Trophoblast cell (in vitro differentiated cells and primary cell): Measurements from ENCODE around the gene ARRDC3.

Experiments
- DNase-seq, 2 donors: peaks; one replicate each; pipeline ENCODE4 v3.0.0-alpha.2; 2016
- H2AFZ ChIP-seq: 2 replicates; pipeline ENCODE4 v1.6.1; 2013; ENCODE audit warnings: low read length, moderate library complexity, mild to moderate bottlenecking; ENCODE audit not compliant: insufficient read depth, poor library complexity
- H2AK5ac ChIP-seq: 2 replicates; pipeline ENCODE4 v1.6.1; 2013; ENCODE audit warnings: mild to moderate bottlenecking, low read length
- H2BK120ac ChIP-seq: 2 replicates; pipeline ENCODE4 v1.6.1; 2013; ENCODE audit warnings: low read length, mild to moderate bottlenecking, moderate library complexity; ENCODE audit not compliant: insufficient read depth, poor library complexity
- H2BK12ac ChIP-seq: 2 replicates; pipeline ENCODE4 v1.6.1; 2013; ENCODE audit warnings: mild to moderate bottlenecking, low read length, moderate library complexity
- H2BK5ac ChIP-seq: 2 replicates; pipeline ENCODE4 v1.6.1; 2013; ENCODE audit warnings: low read length, low read depth, moderate library complexity, mild to moderate bottlenecking; ENCODE audit not compliant: poor library complexity
- H3K14ac ChIP-seq: 2 replicates; pipeline ENCODE4 v1.6.1; 2013; ENCODE audit warnings: mild to moderate bottlenecking, low read length
- H3K18ac ChIP-seq: 2 replicates; pipeline ENCODE4 v1.6.1; 2013; ENCODE audit warnings: mild to moderate bottlenecking, low read length
- H3K23ac ChIP-seq: 2 replicates; pipeline ENCODE4 v1.6.1; 2013; ENCODE audit warnings: low read length
- H3K27ac ChIP-seq: 2 replicates; pipeline ENCODE4 v1.5.1; 2013; ENCODE audit warnings: low read depth, mild to moderate bottlenecking, inconsistent platforms, low read length, moderate library complexity
- H3K27me3 ChIP-seq: 2 replicates; pipeline ENCODE4 v1.6.1; 2013; ENCODE audit warnings: inconsistent platforms, mild to moderate bottlenecking, low read length, moderate library complexity; ENCODE audit not compliant: insufficient read depth
- H3K36me3 ChIP-seq, 2 experiments: 1 replicate in 1 of 2; 2 replicates in 1 of 2; pipeline ENCODE4 v1.6.1; 2013; ENCODE audit warnings: low read length in 2 of 2, mild to moderate bottlenecking in 2 of 2, moderate library complexity in 1 of 2; ENCODE audit not compliant: insufficient read depth in 2 of 2, control insufficient read depth in 1 of 2
- H3K4ac ChIP-seq: 2 replicates; pipeline ENCODE4 v1.6.1; 2013; ENCODE audit warnings: low read depth, mild to moderate bottlenecking, low read length, moderate library complexity
- H3K4me1 ChIP-seq, 2 experiments: 1 replicate in 1 of 2; 2 replicates in 1 of 2; pipeline ENCODE4 v1.6.1; 2013; ENCODE audit warnings: low read length in 2 of 2, mild to moderate bottlenecking in 2 of 2, moderate library complexity in 1 of 2; ENCODE audit not compliant: insufficient read depth in 2 of 2, control insufficient read depth in 1 of 2
- H3K4me2 ChIP-seq: 2 replicates; pipeline ENCODE4 v1.6.1; 2013; ENCODE audit warnings: inconsistent platforms, mild to moderate bottlenecking, low read length, moderate library complexity
- H3K4me3 ChIP-seq: 2 replicates; pipeline ENCODE4 v1.5.1; 2013; ENCODE audit warnings: mild to moderate bottlenecking, low read depth, low read length, inconsistent platforms
- H3K79me1 ChIP-seq: one replicate; pipeline ENCODE4 v1.6.1; 2013; ENCODE audit warnings: low read length
- H3K79me2 ChIP-seq: 2 replicates; pipeline ENCODE4 v1.6.1; 2013; ENCODE audit warnings: low read length, mild to moderate bottlenecking; ENCODE audit not compliant: control insufficient read depth, insufficient read depth, poor library complexity
- H3K9ac ChIP-seq: 2 replicates; pipeline ENCODE4 v1.6.1; 2013; ENCODE audit warnings: mild to moderate bottlenecking, low read length
- H3K9me3 ChIP-seq: 2 replicates; pipeline ENCODE4 v1.6.1; 2013; ENCODE audit warnings: low read depth, mild to moderate bottlenecking, control low read depth, inconsistent platforms, low read length; ENCODE audit not compliant: insufficient read depth
- H4K12ac ChIP-seq: 2 replicates; pipeline ENCODE4 v1.6.1; 2013; ENCODE audit warnings: low read depth, mild to moderate bottlenecking, low read length, moderate library complexity
- H4K8ac ChIP-seq: 2 replicates; pipeline ENCODE4 v1.6.1; 2013; ENCODE audit warnings: low read depth, mild to moderate bottlenecking, low read length, moderate library complexity
- H4K91ac ChIP-seq: one replicate; pipeline ENCODE4 v1.6.1; 2013; ENCODE audit warnings: low read depth, mild to moderate bottlenecking, low read length, moderate library complexity
- WGBS: extraction: QIAGEN DNeasy Blood & Tissue Kit; methylation state at CpG from one replicate; pipeline ENCODE4 v1.1.7; 2013; ENCODE audit warnings: missing lambda C conversion rate; ENCODE audit not compliant: insufficient read length, insufficient coverage; ENCODE audit errors: extremely low coverage; 5-methylcytosine and 5-hydroxymethylcytosine counted together

ARRDC3 gene

GRCh38 chr5:91369480-91369879 is 13.6 kb downstream of the ARRDC3 start:
- Histone ChIP-seq H2AK5ac (no peak overlapping the region), H2BK12ac (no peak overlapping the region), H3K9me3 (no peaks in the 10 kb centered on the region), H3K27me3 (no peaks in the 10 kb centered on the region), H3K4me3 (no peak overlapping the region), H4K91ac (no peak overlapping the region), H3K23ac (no peak overlapping the region), H3K4me1 (no peaks in the 10 kb centered on the region), H3K4ac (no peak overlapping the region), H3K79me2 (no peaks in the 10 kb centered on the region), H3K18ac (no peak overlapping the region), H2AFZ (no peak overlapping the region), H2BK5ac (no peak overlapping the region), H3K4me2 (no peak overlapping the region), H2BK120ac (no peak overlapping the region), H3K9ac (no peak overlapping the region), H4K12ac (no peak overlapping the region), H3K79me1 (no peaks in the 10 kb centered on the region), H3K14ac (no peak overlapping the region), H3K36me3 (peaks cover 7 to 19% of the 10 kb centered on the region in 2 experiments), H4K8ac (no peak overlapping the region), H3K27ac (no peak overlapping the region)
- no CpG with 5 or more reads among the region's 1 CpG for WGBS
- no peak for DNase-seq

GRCh38 chr5:91367908-91368648 is 15.0 kb downstream of the ARRDC3 start:
- H3K4ac ChIP-seq: no peak overlapping the region
- WGBS: no CpG with 5 or more reads among the region's 8 CpGs

GRCh38 chr5:91367344-91367743 is 15.8 kb downstream of the ARRDC3 start:
- Histone ChIP-seq H3K14ac (no peak overlapping the region), H2BK5ac (no peak overlapping the region), H3K79me1 (no peaks in the 10 kb centered on the region), H3K36me3 (peaks cover 6 to 13% of the 10 kb centered on the region in 2 experiments), H3K27ac (no peak overlapping the region), H4K12ac (no peak overlapping the region), H3K79me2 (no peaks in the 10 kb centered on the region), H2BK120ac (no peak overlapping the region), H3K4me3 (no peak overlapping the region), H4K8ac (no peak overlapping the region), H3K27me3 (no peaks in the 10 kb centered on the region), H4K91ac (no peak overlapping the region), H3K23ac (no peak overlapping the region), H3K4ac (no peak overlapping the region), H2AK5ac (no peak overlapping the region), H2BK12ac (no peak overlapping the region), H2AFZ (no peak overlapping the region), H3K4me2 (no peak overlapping the region), H3K9me3 (no peaks in the 10 kb centered on the region), H3K4me1 (no peaks in the 10 kb centered on the region), H3K9ac (no peak overlapping the region), H3K18ac (no peak overlapping the region)
- DNase-seq: no peak

More at GRCh38 chr5:91367908-91368648, 15.0 kb downstream of the ARRDC3 start:
- Histone ChIP-seq H3K14ac (no peak overlapping the region), H2BK5ac (no peak overlapping the region), H3K9ac (no peak overlapping the region), H2AK5ac (no peak overlapping the region), H4K91ac (no peak overlapping the region), H2BK12ac (no peak overlapping the region), H3K79me2 (no peaks in the 10 kb centered on the region), H4K12ac (no peak overlapping the region), H2AFZ (no peak overlapping the region), H3K36me3 (peaks cover 6 to 13% of the 10 kb centered on the region in 2 experiments), H3K18ac (no peak overlapping the region), H3K4me2 (no peak overlapping the region), H4K8ac (no peak overlapping the region), H3K23ac (no peak overlapping the region), H3K79me1 (no peaks in the 10 kb centered on the region), H3K4me3 (no peak overlapping the region), H3K9me3 (no peaks in the 10 kb centered on the region), H3K27me3 (no peaks in the 10 kb centered on the region), H2BK120ac (no peak overlapping the region), H3K27ac (no peak overlapping the region), H3K4me1 (no peaks in the 10 kb centered on the region)
- DNase-seq: no peak

- Histone ChIP-seq H2BK5ac (no peak overlapping the region), H3K23ac (no peak overlapping the region), H3K4me3 (no peak overlapping the region), H3K18ac (no peak overlapping the region), H3K79me2 (no peaks in the 10 kb centered on the region), H4K8ac (no peak overlapping the region), H3K4ac (no peak overlapping the region), H3K36me3 (peaks cover 6 to 13% of the 10 kb centered on the region in 2 experiments), H3K9me3 (no peaks in the 10 kb centered on the region), H2BK12ac (no peak overlapping the region), H4K91ac (no peak overlapping the region), H3K9ac (no peak overlapping the region), H2BK120ac (no peak overlapping the region), H4K12ac (no peak overlapping the region), H3K27me3 (no peaks in the 10 kb centered on the region), H3K79me1 (no peaks in the 10 kb centered on the region), H3K27ac (no peak overlapping the region), H3K4me1 (no peaks in the 10 kb centered on the region), H3K14ac (no peak overlapping the region), H2AFZ (no peak overlapping the region), H3K4me2 (no peak overlapping the region), H2AK5ac (no peak overlapping the region)
- no CpG with 5 or more reads among the region's 1 CpG for WGBS
- no peak for DNase-seq
Observed at GRCh38 chr5:91366551-91366950, 16.6 kb downstream of the ARRDC3 start.
